HepG2 (cell line): ENCODE results near the gene FBXL12. TPM values are rescaled to one million over a fixed set of nuclear protein-coding genes. Genes with fewer than 3 reads are reported as not detected.

Source experiments
- ATF7-NPFF ChIP-seq: sonication (generic); formaldehyde crosslinking; IDR thresholded peaks from 2 replicates; pipeline ENCODE4 v1.8.1; 2023; ENCODE audit warnings: mild to moderate bottlenecking, low read depth, missing genetic modification reagents, moderate library complexity
- CBX5 ChIP-seq: sonication (generic); formaldehyde crosslinking; IDR thresholded peaks from 2 replicates; pipeline ENCODE4 v1.4.0; 2020; ENCODE audit warnings: missing genetic modification reagents, borderline replicate concordance
- CHD4 ChIP-seq: fragments of 200-600 bp; sonication (generic); IDR thresholded peaks from 2 replicates; pipeline ENCODE4 v1.7.0; 2017; ENCODE audit warnings: mild to moderate bottlenecking, low read length, borderline replicate concordance
- DPF2 ChIP-seq: sonication (generic); formaldehyde crosslinking; IDR thresholded peaks from 2 replicates; pipeline ENCODE4 v1.4.0; 2020; ENCODE audit warnings: mild to moderate bottlenecking, low read depth, missing genetic modification reagents, borderline replicate concordance
- EED ChIP-seq: sonication (generic); formaldehyde crosslinking; IDR thresholded peaks from 2 replicates; pipeline ENCODE4 v1.5.0; 2020; ENCODE audit warnings: mild to moderate bottlenecking, missing genetic modification reagents
- FOXP4 ChIP-seq: sonication (generic); formaldehyde crosslinking; IDR thresholded peaks from 2 replicates; pipeline ENCODE4 v1.4.0; 2020; ENCODE audit warnings: missing genetic modification reagents
- MIER2 ChIP-seq: IDR thresholded peaks from 2 replicates; pipeline ENCODE4 v1.6.1; 2016; ENCODE audit warnings: missing biosample characterization, missing genetic modification reagents
- RARG ChIP-seq: sonication (generic); formaldehyde crosslinking; IDR thresholded peaks from 2 replicates; pipeline ENCODE4 v1.4.0; 2020; ENCODE audit warnings: low read depth, mild to moderate bottlenecking, missing genetic modification reagents
- STAT5B ChIP-seq: sonication (generic); formaldehyde crosslinking; IDR thresholded peaks from 2 replicates; pipeline ENCODE4 v1.4.0; 2020; ENCODE audit warnings: missing genetic modification reagents
- ZFP91 ChIP-seq: sonication (generic); formaldehyde crosslinking; IDR thresholded peaks from 2 replicates; pipeline ENCODE4 v1.9.0; 2022; ENCODE audit warnings: missing genetic modification reagents, mild to moderate bottlenecking, borderline replicate concordance
- ZNF225 ChIP-seq: sonication (generic); formaldehyde crosslinking; IDR thresholded peaks from 2 replicates; pipeline ENCODE4 v1.4.0; 2020; ENCODE audit warnings: mild to moderate bottlenecking, missing genetic modification reagents
- ZNF263 ChIP-seq: sonication (generic); formaldehyde crosslinking; IDR thresholded peaks from 2 replicates; pipeline ENCODE4 v1.4.0; 2020; ENCODE audit warnings: missing genetic modification reagents
- ZNF83 ChIP-seq: sonication (generic); formaldehyde crosslinking; IDR thresholded peaks from 2 replicates; pipeline ENCODE4 v1.4.0; 2020; ENCODE audit warnings: missing genetic modification reagents, mild to moderate bottlenecking, borderline replicate concordance
- ZZZ3 ChIP-seq: sonication (generic); formaldehyde crosslinking; IDR thresholded peaks from 2 replicates; pipeline ENCODE4 v1.4.0; 2020; ENCODE audit warnings: missing genetic modification reagents, mild to moderate bottlenecking, borderline replicate concordance
- polyA plus RNA-seq, 8 experiments: library from polyadenylated mRNA; depleted of rRNA in 3 of 8; stranded (reverse) in 7 of 8; unstranded in 1 of 8; fragments of >200 nt; fragmentation: Illumina TruSeq in 4 of 8; extraction: Trizol in 4 of 8; gene quantifications; 2 replicates each; pipeline versions ENCODE4 v1.2.1 to v1.2.3, GENCODE V29; 2011 to 2016; ENCODE audit warnings: low read depth in 4 of 8, missing spikeins in 1 of 8, mixed read lengths in 1 of 8; ENCODE audit not compliant: insufficient read depth in 1 of 8
- total RNA-seq, 5 experiments: library from RNA; depleted of rRNA; stranded (reverse); fragments of >200 nt; fragmentation: Illumina TruSeq; extraction: Trizol; gene quantifications; 2 replicates each; pipeline ENCODE4 v1.2.3, GENCODE V29; 2016; ENCODE audit warnings: low read depth in 1 of 5
- TF ChIP-seq, protein P1 (sequence below): sonication (generic); formaldehyde crosslinking; IDR thresholded peaks from 2 replicates; pipeline ENCODE4 v1.8.0; 2022; ENCODE audit warnings: mild to moderate bottlenecking, missing genetic modification reagents, borderline replicate concordance
- TF ChIP-seq, protein P2 (sequence below): sonication (generic); formaldehyde crosslinking; IDR thresholded peaks from 2 replicates; pipeline ENCODE4 v1.4.0; 2020; ENCODE audit warnings: missing genetic modification reagents
- TF ChIP-seq, protein P3 (sequence below): sonication (generic); formaldehyde crosslinking; IDR thresholded peaks from 2 replicates; pipeline ENCODE4 v1.4.0; 2020; ENCODE audit warnings: missing genetic modification reagents
- TF ChIP-seq, protein P4 (sequence below): sonication (generic); formaldehyde crosslinking; IDR thresholded peaks from 2 replicates; pipeline ENCODE4 v1.8.1; 2023; ENCODE audit warnings: missing genetic modification reagents, mild to moderate bottlenecking, borderline replicate concordance

FBXL12 gene
- total and polyA plus RNA-seq, 2 of the 13 experiments (the other 11 are each of a cell fraction or from before 2014, with no cell fraction given): 20.4 to 23.1 TPM

- no peak; the same call in 1 of the 2 replicates for TF ChIP-seq FOXP4 (CRISPR knock-in tag)
- no peak for TF ChIP-seq RARG (CRISPR knock-in tag)
- TF ChIP-seq, protein P1, sequence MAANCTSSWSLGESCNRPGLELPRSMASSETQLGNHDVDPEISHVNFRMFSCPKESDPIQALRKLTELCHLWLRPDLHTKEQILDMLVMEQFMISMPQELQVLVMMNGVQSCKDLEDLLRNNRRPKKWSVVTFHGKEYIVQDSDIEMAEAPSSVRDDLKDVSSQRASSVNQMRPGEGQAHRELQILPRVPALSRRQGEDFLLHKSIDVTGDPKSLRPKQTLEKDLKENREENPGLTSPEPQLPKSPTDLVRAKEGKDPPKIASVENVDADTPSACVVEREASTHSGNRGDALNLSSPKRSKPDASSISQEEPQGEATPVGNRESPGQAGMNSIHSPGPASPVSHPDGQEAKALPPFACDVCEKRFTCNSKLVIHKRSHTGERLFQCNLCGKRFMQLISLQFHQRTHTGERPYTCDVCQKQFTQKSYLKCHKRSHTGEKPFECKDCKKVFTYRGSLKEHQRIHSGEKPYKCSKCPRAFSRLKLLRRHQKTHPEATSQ (CRISPR knock-in tag): no peak
- TF ChIP-seq ZNF83 (CRISPR knock-in tag): 0 out of 2 replicates have a peak, but pooled peaks have one; percentile 55
- peak; percentile 80 for TF ChIP-seq MIER2 (CRISPR knock-in tag)
- TF ChIP-seq ZNF225 (CRISPR knock-in tag): no peak
- TF ChIP-seq, protein P2, sequence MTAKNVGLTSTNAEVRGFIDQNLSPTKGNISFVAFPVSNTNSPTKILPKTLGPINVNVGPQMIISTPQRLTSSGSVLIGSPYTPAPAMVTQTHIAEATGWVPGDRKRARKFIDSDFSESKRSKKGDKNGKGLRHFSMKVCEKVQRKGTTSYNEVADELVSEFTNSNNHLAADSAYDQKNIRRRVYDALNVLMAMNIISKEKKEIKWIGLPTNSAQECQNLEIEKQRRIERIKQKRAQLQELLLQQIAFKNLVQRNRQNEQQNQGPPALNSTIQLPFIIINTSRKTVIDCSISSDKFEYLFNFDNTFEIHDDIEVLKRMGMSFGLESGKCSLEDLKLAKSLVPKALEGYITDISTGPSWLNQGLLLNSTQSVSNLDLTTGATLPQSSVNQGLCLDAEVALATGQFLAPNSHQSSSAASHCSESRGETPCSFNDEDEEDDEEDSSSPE (CRISPR knock-in tag): peak; percentile 84
- no peak; the same call in 1 of the 2 replicates for TF ChIP-seq STAT5B (CRISPR knock-in tag)
- 0 out of 2 replicates have a peak, but pooled peaks have one; percentile 41 for TF ChIP-seq ATF7-NPFF
- TF ChIP-seq ZFP91 (CRISPR knock-in tag): peak; percentile 91
- no peak for TF ChIP-seq DPF2 (CRISPR knock-in tag)
- TF ChIP-seq CHD4: no peak
- TF ChIP-seq ZZZ3 (CRISPR knock-in tag): peak; percentile 44; the same call in 1 of the 2 replicates
- peak; percentile 91; the same call in 1 of the 2 replicates for TF ChIP-seq CBX5
- TF ChIP-seq, protein P3, sequence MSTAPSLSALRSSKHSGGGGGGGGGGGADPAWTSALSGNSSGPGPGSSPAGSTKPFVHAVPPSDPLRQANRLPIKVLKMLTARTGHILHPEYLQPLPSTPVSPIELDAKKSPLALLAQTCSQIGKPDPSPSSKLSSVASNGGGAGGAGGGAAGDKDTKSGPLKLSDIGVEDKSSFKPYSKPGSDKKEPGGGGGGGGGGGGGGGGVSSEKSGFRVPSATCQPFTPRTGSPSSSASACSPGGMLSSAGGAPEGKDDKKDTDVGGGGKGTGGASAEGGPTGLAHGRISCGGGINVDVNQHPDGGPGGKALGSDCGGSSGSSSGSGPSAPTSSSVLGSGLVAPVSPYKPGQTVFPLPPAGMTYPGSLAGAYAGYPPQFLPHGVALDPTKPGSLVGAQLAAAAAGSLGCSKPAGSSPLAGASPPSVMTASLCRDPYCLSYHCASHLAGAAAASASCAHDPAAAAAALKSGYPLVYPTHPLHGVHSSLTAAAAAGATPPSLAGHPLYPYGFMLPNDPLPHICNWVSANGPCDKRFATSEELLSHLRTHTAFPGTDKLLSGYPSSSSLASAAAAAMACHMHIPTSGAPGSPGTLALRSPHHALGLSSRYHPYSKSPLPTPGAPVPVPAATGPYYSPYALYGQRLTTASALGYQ (CRISPR knock-in tag): 0 out of 2 replicates have a peak, but pooled peaks have one; percentile 25
- TF ChIP-seq ZNF263 (CRISPR knock-in tag): peak; percentile 69
- TF ChIP-seq, protein P4, sequence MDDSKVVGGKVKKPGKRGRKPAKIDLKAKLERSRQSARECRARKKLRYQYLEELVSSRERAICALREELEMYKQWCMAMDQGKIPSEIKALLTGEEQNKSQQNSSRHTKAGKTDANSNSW (CRISPR knock-in tag): no peak
- peak; percentile 40; the same call in 1 of the 2 replicates for TF ChIP-seq EED (CRISPR knock-in tag)
Observed at GRCh38 chr19:9768175-9769112, 50.4 kb downstream of the FBXL12 start, which contains the start of gene ZNF846 (continued).
